DOHH2 (cell line): ENCODE measurements around the gene POLN.

ENCODE experiments used
- CTCF ChIP-seq: fragments of 200-600 bp; sonication (generic); IDR thresholded peaks from one replicate; pipeline ENCODE4 v1.5.1; 2014; ENCODE audit warnings: antibody characterized with exemption, mild to moderate bottlenecking, low read depth, low read length; ENCODE audit not compliant: poor library complexity, severe bottlenecking
- EZH2phosphoT487 ChIP-seq: fragments of 200-600 bp; sonication (generic); IDR thresholded peaks from 2 replicates; pipeline ENCODE4 v1.6.1; 2017; ENCODE audit warnings: borderline replicate concordance, mild to moderate bottlenecking, antibody characterized with exemption, low read length, moderate library complexity, mixed read lengths

- TF ChIP-seq CTCF (no peak), EZH2phosphoT487 (no peak)
Measured at GRCh38 chr4:2168469-2169319, 73.2 kb downstream of the POLN start.
